GM12878 (cell line): ENCODE data around the gene PKD1. TPM values are rescaled to one million over a fixed set of nuclear protein-coding genes. Genes with fewer than 3 reads are reported as not detected.

Experiments used
- ATAC-seq: fragments of 200-7000 bp; cut with Tn5 transposase; 3 replicates; pipeline ENCODE4 v1.9.1; 2020; ENCODE audit warnings: mild to moderate bottlenecking, moderate library complexity
- BruUV-seq: library from RNA; stranded (reverse); fragments of 400-500 nt; replicated peaks from 2 replicates; lab custom pipeline; 2021; lab: Mats Ljungman, UMichigan
- CTCF ChIA-PET: fragments of 300-600 bp; sonication (Branson Sonifier 250); formaldehyde crosslinking; extraction: SDS; loops from one replicate; lab custom pipeline; 2021; ENCODE audit warnings: inconsistent platforms; lab: Yijun Ruan, JAX
- POLR2A ChIA-PET: fragments of 350-600 bp; formaldehyde crosslinking; extraction: SDS; loops from one replicate; lab custom pipeline; 2021; ENCODE audit warnings: inconsistent platforms; lab: Charles Lee
- RAD21 ChIA-PET: fragments of 300-600 bp; sonication (Branson Sonifier 250); formaldehyde crosslinking; loops from one replicate; lab custom pipeline; 2023; ENCODE audit warnings: antibody characterized with exemption; ENCODE audit not compliant: unreplicated experiment; lab: Charles Lee
- SMC1A ChIA-PET: fragments of 300-600 bp; sonication (Branson Sonifier 250); formaldehyde crosslinking; loops from one replicate; lab custom pipeline; 2023; ENCODE audit not compliant: unreplicated experiment, uncharacterized antibody; lab: Charles Lee
- DNase-seq: peaks from one replicate; pipeline ENCODE4 v3.0.0-alpha.2; 2011; ENCODE audit warnings: low read depth, low spot score
- FAIRE-seq: peaks from 3 replicates; lab custom pipeline; 2011; peaks lifted over from hg19 to GRCh38; lab: Jason Lieb, UNC
- H2AFZ ChIP-seq: 2 replicates; pipeline ENCODE4 v1.6.0; 2011; ENCODE audit warnings: low read depth, low read length, control low read depth; ENCODE audit not compliant: control insufficient read depth
- H3K27ac ChIP-seq: 2 replicates; pipeline ENCODE4 v1.5.1; 2011; ENCODE audit warnings: control low read depth; ENCODE audit not compliant: control insufficient read depth, insufficient read depth
- H3K27me3 ChIP-seq, 2 experiments: replicated peaks in 1 of 2; 2 replicates each; pipeline versions ENCODE4 v1.6.0 to v1.6.1; 2011; ENCODE audit warnings: low read length in 1 of 2; ENCODE audit not compliant: control insufficient read depth in 2 of 2, insufficient read depth in 2 of 2
- H3K36me3 ChIP-seq, 2 experiments: 2 replicates each; pipeline ENCODE4 v1.5.1; 2011; ENCODE audit warnings: low read length in 1 of 2; ENCODE audit not compliant: control insufficient read depth in 2 of 2, insufficient read depth in 2 of 2
- H3K4me1 ChIP-seq: 2 replicates; pipeline ENCODE4 v1.6.1; 2011; ENCODE audit warnings: mild to moderate bottlenecking, low read length, moderate library complexity, mixed read lengths; ENCODE audit not compliant: control insufficient read depth, insufficient read depth
- H3K4me2 ChIP-seq: 2 replicates; pipeline ENCODE4 v1.6.0; 2011; ENCODE audit warnings: control low read depth; ENCODE audit not compliant: control insufficient read depth, insufficient read depth
- H3K4me3 ChIP-seq: fragments of 200-600 bp; sonication (generic); 2 replicates; pipeline ENCODE4 v1.5.1; 2016
- H3K79me2 ChIP-seq: 2 replicates; pipeline ENCODE4 v1.6.0; 2011; ENCODE audit warnings: low read length; ENCODE audit not compliant: control insufficient read depth, insufficient read depth
- H3K9ac ChIP-seq: 2 replicates; pipeline ENCODE4 v1.8.0; 2011; ENCODE audit warnings: low read length, control low read depth, mixed read lengths; ENCODE audit not compliant: control insufficient read depth, insufficient read depth
- H3K9me3 ChIP-seq: replicated peaks from 3 replicates; pipeline ENCODE4 v1.5.1; 2011; ENCODE audit warnings: mild to moderate bottlenecking, low read length; ENCODE audit not compliant: control insufficient read depth, insufficient read depth
- H4K20me1 ChIP-seq: 2 replicates; pipeline ENCODE4 v1.6.0; 2011; ENCODE audit not compliant: control insufficient read depth, insufficient read depth
- ATF3 ChIP-seq: IDR thresholded peaks from 2 replicates; pipeline ENCODE4 v1.6.1; 2011; ENCODE audit warnings: low read depth, mild to moderate bottlenecking, low read length, moderate library complexity, borderline replicate concordance; ENCODE audit errors: extremely low read depth
- BHLHE40 ChIP-seq, 2 experiments: fragments of 450-650 bp in 1 of 2; IDR thresholded peaks; 2 replicates each; pipeline ENCODE4 v1.6.1; 2011 to 2017; ENCODE audit warnings: low read depth in 2 of 2, borderline replicate concordance in 1 of 2, improper control_type of control experiment in 1 of 2, low read length in 1 of 2, mild to moderate bottlenecking in 1 of 2
- BRCA1 ChIP-seq: IDR thresholded peaks from 2 replicates; pipeline ENCODE4 v1.6.1; 2011; ENCODE audit warnings: low read depth, low read length, improper control_type of control experiment
- CBFB ChIP-seq: IDR thresholded peaks from 2 replicates; pipeline ENCODE4 v1.6.1; 2016; ENCODE audit warnings: antibody characterized with exemption, low read depth
- CBX5 ChIP-seq: sonication (generic); IDR thresholded peaks from 2 replicates; pipeline ENCODE4 v1.6.1; 2016; ENCODE audit warnings: low read depth, moderate library complexity, mild to moderate bottlenecking, inconsistent platforms
- MEF2A ChIP-seq: IDR thresholded peaks from 2 replicates; pipeline ENCODE4 v1.6.1; 2011; ENCODE audit warnings: low read depth, mild to moderate bottlenecking, low read length, moderate library complexity; ENCODE audit not compliant: insufficient read depth
- TCF7 ChIP-seq: IDR thresholded peaks from 2 replicates; pipeline ENCODE4 v1.6.1; 2014; ENCODE audit warnings: antibody characterized with exemption, borderline replicate concordance
- WGBS: methylation state at CpG from one replicate; pipeline ENCODE4 v1.1.6; 2016; ENCODE audit warnings: low lambda C conversion rate; ENCODE audit not compliant: insufficient replicate concordance, insufficient coverage; ENCODE audit errors: missing lambda C conversion rate; 5-methylcytosine and 5-hydroxymethylcytosine counted together
- in situ Hi-C: fragments of 300-500 bp; cut with MboI; formaldehyde crosslinking; loops from 9 replicates; pipeline ENCODE4 v1.14.3; 2018; ENCODE audit warnings: mixed read lengths
- intact Hi-C: fragments of 100-400 bp; cut with micrococcal nuclease; formaldehyde crosslinking; loops from one replicate; pipeline ENCODE4 v1.14.2; 2022; ENCODE audit not compliant: unreplicated experiment
- polyA plus RNA-seq, 11 experiments: library from polyadenylated mRNA; depleted of rRNA in 4 of 11; unstranded in 6 of 11; stranded (reverse) in 5 of 11; fragments of >200 nt; fragmentation: Nextera tagmentation in 4 of 11; fragmentation: Illumina TruSeq in 1 of 11; extraction: Ambion mirVana in 4 of 11; extraction: Trizol in 1 of 11; gene quantifications; 1 replicate in 1 of 11; 2 replicates in 10 of 11; pipeline versions ENCODE4 v1.2.1 to v1.2.3, GENCODE V29; 2011 to 2016; ENCODE audit warnings: inconsistent platforms in 2 of 11, missing spikeins in 2 of 11, low read depth in 1 of 11
- total RNA-seq, 4 experiments: library from RNA; depleted of rRNA in 3 of 4; stranded (reverse); fragments of >200 nt in 3 of 4; fragmentation: Illumina TruSeq in 1 of 4; extraction: Trizol in 1 of 4; gene quantifications; 2 replicates each; pipeline versions ENCODE4 v1.2.1 to v1.2.3, GENCODE V29; 2013 to 2021

Gene PKD1
- total and polyA plus RNA-seq, 10 of the 15 experiments (the other 5 are each of a cell fraction or from before 2014, with no cell fraction given) = 0.11 to 62.0 (median 6.1) TPM

DNA sequence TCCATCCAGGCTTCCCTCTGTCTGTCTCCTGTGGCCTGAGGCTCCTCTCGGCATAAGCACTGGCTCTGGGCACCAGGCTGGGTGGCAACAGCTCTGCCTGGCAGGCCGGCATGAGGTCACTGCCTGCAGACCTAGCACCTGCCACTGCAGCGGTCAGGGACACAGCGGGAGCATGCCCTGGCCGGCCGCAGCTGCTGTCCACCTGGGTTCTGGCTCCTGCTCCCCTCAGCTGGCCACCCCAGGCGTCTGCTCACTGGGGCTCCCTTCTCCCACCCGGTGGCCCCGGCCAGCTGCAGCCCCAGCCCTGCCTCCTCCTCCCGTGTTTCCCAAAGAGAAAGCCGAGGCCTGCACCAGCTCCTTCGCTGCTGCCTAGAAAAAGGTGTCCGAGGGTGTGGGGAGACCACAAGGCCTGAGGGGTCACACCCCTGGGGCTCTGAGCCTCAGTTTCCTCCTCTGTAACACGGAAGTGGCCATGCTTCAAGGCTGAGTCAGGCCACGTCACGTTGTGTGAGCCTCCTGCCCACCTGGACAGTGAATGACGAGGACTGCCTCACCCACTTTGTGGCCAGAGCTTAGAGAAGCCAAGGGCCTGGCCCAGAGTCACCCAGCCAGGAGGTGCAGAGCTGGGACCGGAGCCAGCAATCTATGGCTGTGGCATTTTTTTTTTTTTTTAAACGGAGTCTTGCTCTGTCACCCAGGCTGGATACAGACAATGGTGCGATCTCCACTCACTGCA, 94.7 kb downstream of the PKD1 start (continued):
- TF ChIP-seq MEF2A = no peak
- TF ChIP-seq BRCA1 = no peak

DNA sequence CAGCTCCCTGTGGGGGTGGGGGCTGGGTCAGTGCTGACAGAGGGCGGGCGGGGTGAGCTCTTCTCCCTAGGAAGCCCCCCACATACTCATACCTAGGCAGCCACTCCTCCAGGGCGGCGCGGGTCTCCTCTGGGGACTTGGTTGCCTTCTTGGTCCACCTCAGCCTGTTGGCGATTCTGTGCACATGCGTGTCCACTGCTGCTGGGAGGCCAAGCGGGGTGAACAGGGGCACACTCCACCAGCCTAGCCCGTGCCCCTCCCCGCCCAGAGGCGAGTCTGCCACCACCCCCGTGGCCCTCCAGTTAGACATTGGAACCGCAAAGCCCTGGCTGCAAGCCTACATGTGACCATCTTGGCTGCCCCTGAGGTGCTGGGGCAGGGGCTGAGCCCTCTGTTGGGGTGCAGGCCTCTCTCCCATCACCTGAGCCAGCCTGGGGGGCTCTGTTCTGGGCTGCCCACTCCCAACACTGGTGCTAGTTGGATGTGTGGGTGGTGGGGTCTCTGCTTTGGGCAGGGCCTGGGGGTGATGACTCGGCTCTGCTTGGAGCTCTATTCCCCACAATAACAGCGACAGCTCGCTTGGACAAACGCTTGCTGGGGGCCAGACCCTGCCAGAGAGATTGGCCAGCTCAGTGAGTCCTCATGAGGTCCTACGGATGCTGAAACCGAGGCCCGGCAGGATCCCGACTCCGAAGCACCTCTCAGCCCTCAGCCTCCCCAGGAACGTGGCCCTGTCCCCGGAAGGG, 95.5 kb downstream of the PKD1 start:
- TF ChIP-seq TCF7 = no peak
- no peak for TF ChIP-seq ATF3
- no peak for TF ChIP-seq BHLHE40 (IDR thresholded peaks at IDR 0.05; ENCODE audit: borderline replicate concordance in 1 of 2, low read depth in 2 of 2, low read length in 1 of 2)
- TF ChIP-seq CBX5 = no peak
- TF ChIP-seq CBFB = no peak
- Histone ChIP-seq H3K9ac (no peak overlapping the region), H3K36me3 (peaks cover 0 to 1% of the 10 kb centered on the region in 2 experiments; a peak in 2 of 4 replicates), H3K4me3 (no peak overlapping the region), H3K9me3 (no peaks in the 10 kb centered on the region), H3K4me1 (peaks cover 18% of the 10 kb centered on the region), H2AFZ (no peak overlapping the region), H3K79me2 (no peaks in the 10 kb centered on the region), H3K27me3 (no peaks in the 10 kb centered on the region), H3K27ac (no peak overlapping the region), H3K4me2 (no peak overlapping the region), H4K20me1 (no peaks in the 10 kb centered on the region)
- ATAC-seq = no peak
- in situ Hi-C loops = no loop called here
- DNase-seq = no peak
- FAIRE-seq = no peak
- BruUV-seq = no TSS peak
- 82% methylated on average over 24 of the region's 24 CpGs for WGBS
- intact Hi-C loops = no loop called here
- RAD21 ChIA-PET = no interaction called here
- SMC1A ChIA-PET = no interaction called here
- CTCF ChIA-PET = no interaction called here
- POLR2A ChIA-PET = no interaction called here
